Suprapubic skin (tissue), 4 donors: ENCODE measurements around the gene DDN. TPM values are rescaled to one million over a fixed set of nuclear protein-coding genes. Genes with fewer than 3 reads are reported as not detected.

Source experiments
- DNase-seq, 2 donors: peaks; one replicate each; pipeline ENCODE4 v3.0.0-alpha.2; 2019; ENCODE audit warnings: low spot score in 2 of 2
- H3K27ac ChIP-seq: fragments of 200-600 bp; sonication (generic); one replicate; pipeline ENCODE4 v1.5.1; 2019
- H3K27me3 ChIP-seq: fragments of 200-600 bp; sonication (generic); one replicate; pipeline ENCODE4 v1.5.1; 2019
- H3K36me3 ChIP-seq: fragments of 200-600 bp; sonication (generic); one replicate; pipeline ENCODE4 v1.5.1; 2019
- H3K4me1 ChIP-seq: fragments of 200-600 bp; sonication (generic); one replicate; pipeline ENCODE4 v1.5.1; 2019
- H3K4me3 ChIP-seq: fragments of 200-600 bp; sonication (generic); one replicate; pipeline ENCODE4 v1.5.1; 2019; ENCODE audit warnings: mild to moderate bottlenecking
- H3K9me3 ChIP-seq: fragments of 200-600 bp; sonication (generic); one replicate; pipeline ENCODE4 v1.5.1; 2019
- CTCF ChIP-seq, 2 donors: fragments of 200-600 bp in 1 of 2; fragments of 450-650 bp in 1 of 2; sonication (generic) in 1 of 2; IDR thresholded peaks; one replicate each; pipeline ENCODE4 v1.5.1; 2016 to 2019; ENCODE audit warnings: antibody characterized with exemption in 2 of 2, mild to moderate bottlenecking in 1 of 2, moderate library complexity in 1 of 2
- EP300 ChIP-seq: sonication (generic); formaldehyde crosslinking; IDR thresholded peaks from one replicate; pipeline ENCODE4 v1.6.1; 2017; ENCODE audit warnings: antibody characterized with exemption
- POLR2A ChIP-seq, 2 donors: fragments of 450-650 bp; IDR thresholded peaks; one replicate each; pipeline ENCODE4 v1.6.1; 2017; ENCODE audit warnings: antibody characterized with exemption in 2 of 2, mild to moderate bottlenecking in 2 of 2, moderate library complexity in 2 of 2
- POLR2AphosphoS5 ChIP-seq, 3 donors: sonication (generic); formaldehyde crosslinking; IDR thresholded peaks; one replicate each; pipeline ENCODE4 v1.6.1; 2017; ENCODE audit warnings: antibody characterized with exemption in 3 of 3
- WGBS: methylation state at CpG from one replicate; pipeline ENCODE4 v1.1.5; 2018; 5-methylcytosine and 5-hydroxymethylcytosine counted together
- total RNA-seq, 4 donors: library from RNA; depleted of rRNA; stranded (reverse); fragments of >200 nt; gene quantifications; one replicate each; pipeline ENCODE4 v1.1.0, GENCODE V29; 2016

Gene DDN
- total RNA-seq, 4 donors from 2014 or later = 0.23 to 0.45 (median 0.24) TPM; not detected in 1

- Histone ChIP-seq H3K27ac (no peak overlapping the region), H3K4me3 (no peak overlapping the region), H3K27me3 (peaks cover 79% of the 10 kb centered on the region), H3K36me3 (no peaks in the 10 kb centered on the region), H3K9me3 (no peaks in the 10 kb centered on the region), H3K4me1 (peaks cover 60% of the 10 kb centered on the region)
- no peak for DNase-seq
- TF ChIP-seq EP300 (no peak), POLR2A (IDR thresholded peaks at IDR 0.05) (no peak), POLR2AphosphoS5 (IDR thresholded peaks at IDR 0.05) (no peak), CTCF (IDR thresholded peaks at IDR 0.05) (peak in 1 of 2 donors; percentile 45)
- WGBS = 54% methylated on average over 9 of the region's 19 CpGs
Measured at GRCh38 chr12:48973941-48974673, 25.1 kb downstream of the DDN start.

GRCh38 chr12:48973531-48973930 is 25.6 kb downstream of the DDN start:
- no peak overlapping the region for H3K27ac ChIP-seq
- TF ChIP-seq POLR2AphosphoS5 (IDR thresholded peaks at IDR 0.05) = no peak
- no peak for TF ChIP-seq CTCF (IDR thresholded peaks at IDR 0.05)
- no peak for TF ChIP-seq POLR2A (IDR thresholded peaks at IDR 0.05)
- no peak for TF ChIP-seq EP300
- H3K4me3 ChIP-seq = no peak overlapping the region
- H3K4me1 ChIP-seq = peaks cover 57% of the 10 kb centered on the region
- DNase-seq = no peak
- peaks cover 73% of the 10 kb centered on the region for H3K27me3 ChIP-seq
- H3K9me3 ChIP-seq = no peaks in the 10 kb centered on the region
- H3K36me3 ChIP-seq = no peaks in the 10 kb centered on the region
- WGBS = 29% methylated on average over 9 of the region's 12 CpGs

- no peak for TF ChIP-seq EP300
- TF ChIP-seq POLR2AphosphoS5 (IDR thresholded peaks at IDR 0.05) = no peak
- TF ChIP-seq CTCF (IDR thresholded peaks at IDR 0.05) = no peak
- TF ChIP-seq POLR2A (IDR thresholded peaks at IDR 0.05) = no peak
- no peaks in the 10 kb centered on the region for H3K9me3 ChIP-seq
- H3K27me3 ChIP-seq = peaks cover 68% of the 10 kb centered on the region
- H3K36me3 ChIP-seq = no peaks in the 10 kb centered on the region
- peaks cover 52% of the 10 kb centered on the region for H3K4me1 ChIP-seq
- no peak overlapping the region for H3K27ac ChIP-seq
- H3K4me3 ChIP-seq = no peak overlapping the region
- 53% methylated on average over 2 of the region's 3 CpGs for WGBS
- no peak for DNase-seq
Measured at GRCh38 chr12:48972952-48973483, 26.2 kb downstream of the DDN start.

- H3K4me1 ChIP-seq = peaks cover 49% of the 10 kb centered on the region
- no peak for DNase-seq
- WGBS = 20% methylated on average over 12 of the region's 23 CpGs
- H3K27ac ChIP-seq = no peak overlapping the region
- peaks cover 61% of the 10 kb centered on the region for H3K27me3 ChIP-seq
- H3K36me3 ChIP-seq = no peaks in the 10 kb centered on the region
- no peak overlapping the region for H3K4me3 ChIP-seq
- H3K9me3 ChIP-seq = no peaks in the 10 kb centered on the region
- no peak for TF ChIP-seq POLR2A (IDR thresholded peaks at IDR 0.05)
- no peak for TF ChIP-seq POLR2AphosphoS5 (IDR thresholded peaks at IDR 0.05)
- no peak for TF ChIP-seq CTCF (IDR thresholded peaks at IDR 0.05)
- no peak for TF ChIP-seq EP300
Measured at GRCh38 chr12:48972213-48972951, 26.8 kb downstream of the DDN start.
